SU-DHL-6 (cell line): ENCODE measurements around the gene ETS1.

Experiments used
- CTCF ChIP-seq: fragments of 200-600 bp; sonication (generic); IDR thresholded peaks from one replicate; pipeline ENCODE4 v1.5.1; 2017; ENCODE audit warnings: antibody characterized with exemption, mild to moderate bottlenecking, low read length, moderate library complexity; ENCODE audit not compliant: insufficient read depth, poor library complexity, severe bottlenecking
- EZH2phosphoT487 ChIP-seq: fragments of 200-600 bp; sonication (generic), shearing (Covaris generic); conservative IDR thresholded peaks from 2 replicates; pipeline ENCODE4 v1.6.1; 2018; ENCODE audit warnings: mild to moderate bottlenecking, antibody characterized with exemption, low read length, moderate library complexity, mixed read lengths

- no peak for TF ChIP-seq CTCF
- TF ChIP-seq EZH2phosphoT487: no peak
Measured at GRCh38 chr11:128462189-128462588, 125.2 kb downstream of the ETS1 start.
